Skeletal muscle cell (primary cell): ENCODE data around the gene CCDC74B.
"Not testable (repeated sequence)": the region's sequence is repeated elsewhere in the genome, so short reads cannot be mapped to it uniquely, and the experiment has no call there.

Experiments
- DNase-seq: peaks from one replicate; pipeline ENCODE4 v3.0.0-alpha.2; 2010; ENCODE audit warnings: low read depth
- H3K4me3 ChIP-seq: 2 replicates; pipeline ENCODE4 v1.5.1; 2011; ENCODE audit warnings: low read depth, mild to moderate bottlenecking, control low read depth, low read length, moderate library complexity

CCDC74B gene

GRCh38 chr2:130135692-130136541 lies 9.0 kb downstream of the CCDC74B start:
- no peak for DNase-seq
- no peak overlapping the region for H3K4me3 ChIP-seq

GRCh38 chr2:130129120-130129829 lies 15.6 kb downstream of the CCDC74B start, which contains the start of gene POTEF:
Gene POTEF (minus strand): TSS chr2:130129222. CDS start chr2:130120515, 8,707 bp downstream.
- not testable (repeated sequence) for DNase-seq, H3K4me3 ChIP-seq

GRCh38 chr2:130128464-130128863 lies 16.4 kb downstream of the CCDC74B start:
- not testable (repeated sequence) for H3K4me3 ChIP-seq, DNase-seq

- not testable (repeated sequence) for H3K4me3 ChIP-seq, DNase-seq
These were observed 17.2 kb downstream of the CCDC74B start for GRCh38 chr2:130127726-130128125.

GRCh38 chr2:130120924-130121323 lies 24.0 kb downstream of the CCDC74B start:
- H3K4me3 ChIP-seq, DNase-seq: not testable (repeated sequence)

GRCh38 chr2:130102597-130103363 lies 42.1 kb downstream of the CCDC74B start:
- DNase-seq, H3K4me3 ChIP-seq: not testable (repeated sequence)
